Ecto neural progenitor cell (in vitro differentiated cells): ENCODE data around the gene SAFB2.
A peak's percentile ranks its signal among the peaks of the same experiment; 100 is the strongest.

Experiments
- DNase-seq: peaks from one replicate; pipeline ENCODE4 v3.0.0-alpha.2; 2018; ENCODE audit warnings: low spot score

Gene SAFB2

GRCh38 chr19:5579697-5580096, 42.9 kb downstream of the SAFB2 start:
- DNase-seq, result no peak

GRCh38 chr19:5579286-5579685, 43.3 kb downstream of the SAFB2 start:
- DNase-seq, result no peak

GRCh38 chr19:5578097-5578846, 44.3 kb downstream of the SAFB2 start:
- DNase-seq, result peak; percentile 89

GRCh38 chr19:5575590-5575989, 47.0 kb downstream of the SAFB2 start:
- no peak for DNase-seq

GRCh38 chr19:5572556-5573286, 49.9 kb downstream of the SAFB2 start:
- DNase-seq, result no peak

- DNase-seq, result no peak
Observed at GRCh38 chr19:5571777-5572176, 50.8 kb downstream of the SAFB2 start.

DNA sequence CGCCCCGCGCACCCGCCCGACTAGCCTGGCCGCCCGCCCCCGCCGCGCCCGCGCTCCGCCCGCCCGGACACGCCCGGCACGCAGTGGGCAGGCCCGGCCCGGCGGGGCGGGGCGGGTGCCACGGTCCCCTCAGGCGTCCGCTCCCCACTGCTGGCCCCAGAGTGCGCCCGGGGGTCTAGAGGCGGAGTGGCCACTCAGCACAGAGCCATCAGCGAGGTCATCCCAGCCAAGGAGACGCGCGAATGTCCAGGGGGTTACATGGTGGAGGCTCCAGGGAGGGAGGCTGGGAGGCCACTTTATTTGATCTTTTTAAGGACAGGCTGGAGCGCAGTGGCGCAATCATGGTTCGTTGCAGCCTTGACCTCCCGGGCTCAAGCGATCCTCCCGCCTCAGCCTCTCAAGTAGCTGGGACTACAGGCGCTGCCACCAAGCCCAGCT, 54.6 kb downstream of the SAFB2 start:
- DNase-seq, result no peak

GRCh38 chr19:5567360-5567969, 55.1 kb downstream of the SAFB2 start, which contains the start of gene TINCR:
Gene TINCR, minus strand, starts transcription at chr19:5567953.
- DNase-seq, result peak; percentile 76

GRCh38 chr19:5564930-5565329, 57.6 kb downstream of the SAFB2 start:
- DNase-seq, result no peak

GRCh38 chr19:5563935-5564612, 58.5 kb downstream of the SAFB2 start:
- no peak for DNase-seq

DNA sequence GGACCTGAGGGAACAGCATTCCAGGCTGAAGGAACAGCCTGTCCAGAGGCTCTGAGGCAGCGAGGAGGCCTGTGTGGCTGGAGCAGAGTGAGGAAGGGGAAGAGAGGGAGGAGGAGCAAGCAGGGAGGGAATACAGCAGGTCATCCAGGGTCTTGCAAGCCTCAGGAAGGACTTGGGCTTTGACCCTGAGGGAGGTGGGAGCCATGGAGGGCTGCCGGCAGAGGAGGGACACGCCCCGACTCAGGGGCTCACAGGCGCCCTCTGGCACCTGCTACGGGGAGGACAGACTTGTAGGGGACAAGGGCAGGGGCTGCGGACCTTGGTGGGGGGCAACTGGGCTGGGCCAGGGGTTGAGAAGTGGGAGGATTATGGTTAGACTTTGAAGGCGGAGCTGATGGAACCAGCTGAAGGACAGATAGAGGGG, 59.6 kb downstream of the SAFB2 start:
- DNase-seq, result no peak

GRCh38 chr19:5562280-5562679, 60.3 kb downstream of the SAFB2 start:
- no peak for DNase-seq

- no peak for DNase-seq
Observed at GRCh38 chr19:5561559-5561958, 61.0 kb downstream of the SAFB2 start.

- DNase-seq, result no peak
Observed at GRCh38 chr19:5560156-5560555, 62.4 kb downstream of the SAFB2 start.

GRCh38 chr19:5559804-5560133, 62.8 kb downstream of the SAFB2 start:
- DNase-seq, result no peak

DNA sequence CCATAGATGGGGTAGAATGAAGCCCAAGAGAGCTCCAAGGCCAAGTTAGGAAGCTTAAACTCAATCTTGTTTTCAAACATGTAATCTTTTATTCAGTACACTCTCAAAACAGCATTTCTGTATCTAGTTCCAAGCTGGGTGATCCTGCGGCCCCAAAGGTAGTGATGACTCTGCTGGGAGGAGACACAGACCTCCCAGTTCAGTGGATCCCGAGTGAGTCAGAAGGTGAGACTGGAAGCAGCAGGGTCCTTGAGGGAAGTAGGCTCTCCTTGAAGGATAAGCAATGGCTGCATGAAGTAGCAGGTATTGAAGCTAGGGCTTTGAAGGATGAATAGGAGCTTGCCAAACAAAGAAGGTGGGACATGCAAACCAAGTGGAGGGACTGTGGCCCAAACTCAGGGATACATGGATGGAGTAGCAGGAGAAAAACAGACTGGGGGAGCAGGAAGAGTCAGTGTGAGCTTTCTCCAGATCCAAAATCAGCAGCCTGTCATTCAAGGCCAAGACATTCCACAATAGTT, 64.4 kb downstream of the SAFB2 start:
- no peak for DNase-seq

- no peak for DNase-seq
Observed at GRCh38 chr19:5557691-5558090, 64.9 kb downstream of the SAFB2 start.

- DNase-seq, result no peak
Observed at GRCh38 chr19:5554828-5555227, 67.7 kb downstream of the SAFB2 start.

DNA sequence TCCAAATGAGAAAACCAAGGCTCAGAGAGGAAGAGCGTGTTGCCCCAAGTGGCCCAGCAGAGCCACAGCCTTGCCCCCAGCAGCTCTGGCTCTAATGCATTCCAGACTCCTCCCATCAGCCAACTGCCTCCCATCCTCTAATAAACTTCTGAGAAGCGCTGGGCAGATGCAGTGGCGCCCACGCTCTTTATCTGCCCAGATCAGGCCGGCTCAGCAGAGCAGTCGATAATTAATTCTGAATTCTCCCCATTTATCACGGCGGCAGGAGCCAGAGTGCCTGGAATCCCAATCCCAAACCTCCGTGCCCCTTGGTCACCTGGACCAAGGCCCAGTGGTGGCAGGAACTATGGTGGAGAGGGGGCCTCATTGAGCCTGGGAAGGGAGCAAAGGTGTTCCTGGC, 68.7 kb downstream of the SAFB2 start:
- no peak for DNase-seq

- no peak for DNase-seq
Observed at GRCh38 chr19:5547881-5548280, 74.7 kb downstream of the SAFB2 start.

DNA sequence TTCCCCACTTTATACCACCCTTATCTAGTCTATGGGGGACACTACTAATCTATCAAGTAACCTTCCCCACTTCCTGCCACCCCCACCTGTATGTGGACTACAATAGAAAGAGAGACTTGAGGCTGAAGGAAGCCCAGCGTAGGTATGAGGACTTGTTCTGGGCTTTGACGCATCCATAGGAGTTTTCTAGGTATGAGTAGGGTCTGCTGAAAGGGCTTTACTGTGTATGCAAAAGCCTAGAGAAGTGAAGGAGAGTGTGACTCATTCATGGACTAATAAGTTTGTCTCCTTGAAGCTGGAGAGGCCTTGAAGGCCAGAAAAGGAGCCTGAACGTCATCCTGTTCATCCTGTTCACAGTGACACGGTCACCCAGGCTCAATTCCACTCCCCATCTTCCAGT, 76.6 kb downstream of the SAFB2 start:
- DNase-seq, result no peak

- no peak for DNase-seq
Observed at GRCh38 chr19:5545051-5545450, 77.5 kb downstream of the SAFB2 start.
